PFSK-1 (cell line): ENCODE data around the gene TMTC2.

Experiments
- FOXP2 ChIP-seq: optimal IDR thresholded peaks from 2 replicates; pipeline ENCODE3; 2011; ENCODE audit warnings: borderline replicate concordance, control low read depth, inconsistent platforms; ENCODE audit not compliant: insufficient read depth; ENCODE audit errors: extremely low read length, extremely low read depth
- POLR2AphosphoS5 ChIP-seq: IDR thresholded peaks from 2 replicates; pipeline ENCODE4 v1.6.1; 2012; ENCODE audit warnings: low read depth, mild to moderate bottlenecking, control low read depth, low read length, moderate library complexity
- REST ChIP-seq, 2 experiments: IDR thresholded peaks; 2 replicates each; pipeline versions ENCODE4 v1.6.1 to v1.8.0; 2011 to 2012; ENCODE audit warnings: low read depth in 2 of 2, low read length in 2 of 2, control low read depth in 1 of 2, inconsistent platforms in 1 of 2, mild to moderate bottlenecking in 1 of 2, moderate library complexity in 1 of 2; ENCODE audit not compliant: insufficient read depth in 1 of 2
- SIN3A ChIP-seq: IDR thresholded peaks from 2 replicates; pipeline ENCODE4 v1.6.1; 2012; ENCODE audit warnings: mild to moderate bottlenecking, low read length, moderate library complexity, borderline replicate concordance; ENCODE audit not compliant: insufficient read depth
- TAF1 ChIP-seq: IDR thresholded peaks from 2 replicates; pipeline ENCODE4 v1.6.1; 2012; ENCODE audit warnings: low read length, control low read depth, borderline replicate concordance; ENCODE audit not compliant: insufficient read depth

The TMTC2 gene

DNA sequence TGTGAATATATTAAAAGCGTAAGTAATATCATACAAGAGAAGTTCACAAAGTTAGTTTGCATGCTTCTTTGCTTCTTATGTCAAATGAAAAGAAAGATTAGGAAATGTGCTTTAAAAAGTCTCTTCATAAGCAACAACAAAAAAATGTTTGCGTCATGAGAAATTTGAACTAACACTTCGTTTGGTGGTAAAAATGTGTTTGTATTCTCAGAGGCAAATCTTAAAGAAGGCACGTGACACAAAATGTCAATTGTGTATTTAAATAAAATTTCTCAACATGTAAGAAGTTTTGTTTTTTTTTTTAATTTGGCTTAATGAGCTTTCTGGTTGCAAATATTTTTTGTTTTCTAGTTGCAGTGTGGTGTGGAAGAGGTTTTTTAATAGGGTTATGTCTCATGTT is 93.8 kb downstream of the TMTC2 start:
- TF ChIP-seq TAF1 = no peak
- TF ChIP-seq SIN3A = no peak
- no peak for TF ChIP-seq FOXP2
- no peak for TF ChIP-seq REST (IDR thresholded peaks at IDR 0.05; ENCODE audit: insufficient read depth in 1 of 2, low read depth in 2 of 2, low read length in 2 of 2)
- TF ChIP-seq POLR2AphosphoS5 = no peak

GRCh38 chr12:82781309-82781997 is 94.7 kb downstream of the TMTC2 start:
- TF ChIP-seq FOXP2 = no peak
- no peak for TF ChIP-seq SIN3A
- TF ChIP-seq TAF1 = no peak
- no peak for TF ChIP-seq REST (IDR thresholded peaks at IDR 0.05; ENCODE audit: insufficient read depth in 1 of 2, low read depth in 2 of 2, low read length in 2 of 2)
- no peak for TF ChIP-seq POLR2AphosphoS5

- TF ChIP-seq REST (IDR thresholded peaks at IDR 0.05; ENCODE audit: insufficient read depth in 1 of 2, low read depth in 2 of 2, low read length in 2 of 2) (no peak), POLR2AphosphoS5 (no peak), TAF1 (no peak), FOXP2 (no peak), SIN3A (no peak)
These were observed 96.7 kb downstream of the TMTC2 start for GRCh38 chr12:82783435-82783834.

DNA sequence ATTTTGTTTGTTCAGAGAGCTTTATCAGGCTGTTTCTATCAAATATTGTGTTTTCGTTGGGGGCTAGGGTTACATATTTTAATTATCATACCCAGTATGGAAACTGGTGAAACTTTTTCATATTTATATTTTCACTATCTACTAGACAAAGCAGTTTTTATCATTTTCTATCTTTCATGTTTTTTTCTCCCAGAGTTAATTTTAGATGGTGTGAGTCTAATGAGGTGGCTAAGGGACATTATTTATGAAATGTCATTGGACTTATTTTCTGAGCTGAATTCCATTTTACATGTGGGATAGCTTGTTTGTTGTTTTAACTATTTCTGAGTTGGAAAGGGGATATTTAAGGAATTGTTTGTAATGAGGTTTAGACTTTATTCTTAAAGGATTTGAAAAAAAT is 100.3 kb downstream of the TMTC2 start:
- no peak for TF ChIP-seq REST (IDR thresholded peaks at IDR 0.05; ENCODE audit: insufficient read depth in 1 of 2, low read depth in 2 of 2, low read length in 2 of 2)
- TF ChIP-seq SIN3A = no peak
- TF ChIP-seq TAF1 = no peak
- no peak for TF ChIP-seq FOXP2
- no peak for TF ChIP-seq POLR2AphosphoS5
